Astrocyte (in vitro differentiated cells and primary cell): ENCODE results near the gene ERFE.

ENCODE experiments used
- CTCF ChIP-seq: IDR thresholded peaks from 2 replicates; pipeline ENCODE4 v1.5.1; 2011; ENCODE audit warnings: low read depth, mild to moderate bottlenecking, inconsistent platforms, low read length, moderate library complexity; ENCODE audit not compliant: insufficient read depth
- EZH2 ChIP-seq: IDR thresholded peaks from 2 replicates; pipeline ENCODE4 v1.6.1; 2012; ENCODE audit warnings: mild to moderate bottlenecking, low read length, inconsistent platforms; ENCODE audit not compliant: insufficient read depth

- TF ChIP-seq CTCF (no peak), EZH2 (no peak)
Observed at GRCh38 chr2:238151205-238151604, 7.6 kb upstream of the ERFE start.
